A673 (cell line): Measurements from ENCODE around the gene SV2C.

Experiments
- EZH2 ChIP-seq: fragments of 200-600 bp; sonication (generic); IDR thresholded peaks from 2 replicates; pipeline ENCODE4 v1.6.1; 2017; ENCODE audit warnings: borderline replicate concordance, low read depth, mild to moderate bottlenecking, mixed read lengths, antibody characterized with exemption, low read length; ENCODE audit not compliant: poor library complexity, severe bottlenecking
- TF ChIP-seq, protein P1 (sequence below): fragments of 300-800, 200-600 bp; sonication (generic); conservative IDR thresholded peaks from 2 replicates; pipeline ENCODE4 v1.5.1; 2017; ENCODE audit warnings: low read depth, mild to moderate bottlenecking, antibody characterized with exemption, low read length, moderate library complexity, mixed read lengths

DNA sequence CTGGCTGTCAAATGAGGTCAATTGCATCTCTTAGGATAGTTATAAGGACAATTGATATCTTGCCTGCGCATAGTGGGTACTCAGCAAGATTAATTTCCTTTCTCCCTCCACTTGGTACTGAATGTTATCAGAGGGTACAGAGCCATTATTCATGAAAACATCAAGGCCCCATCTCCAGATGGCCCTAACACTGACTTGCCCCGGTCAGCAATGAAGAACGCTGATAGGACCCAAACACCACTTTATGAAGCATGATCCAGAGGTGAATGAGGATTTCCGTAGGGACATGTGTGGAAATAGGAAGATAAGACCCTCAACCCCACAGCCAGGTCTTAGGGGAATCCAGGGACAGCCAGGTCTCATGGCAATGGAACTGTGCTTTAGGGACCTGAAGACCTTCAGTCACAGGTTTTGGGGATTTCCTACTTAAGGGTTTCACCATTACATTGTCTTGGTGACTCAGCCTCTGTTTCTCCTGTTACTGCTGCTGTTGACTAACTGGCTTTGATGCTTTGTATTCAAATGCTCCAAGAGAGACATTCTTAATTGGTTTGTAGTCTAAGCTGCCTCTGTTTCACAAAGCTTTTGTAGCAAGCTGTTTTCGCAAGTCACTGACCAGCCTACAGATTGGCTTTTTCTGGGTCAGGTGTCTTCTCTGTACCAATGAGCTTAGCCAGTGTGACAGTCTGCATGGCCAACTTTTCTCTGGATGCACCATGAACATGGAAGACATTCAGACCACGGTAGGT, 284.6 kb downstream of the SV2C start:
- TF ChIP-seq, protein P1, sequence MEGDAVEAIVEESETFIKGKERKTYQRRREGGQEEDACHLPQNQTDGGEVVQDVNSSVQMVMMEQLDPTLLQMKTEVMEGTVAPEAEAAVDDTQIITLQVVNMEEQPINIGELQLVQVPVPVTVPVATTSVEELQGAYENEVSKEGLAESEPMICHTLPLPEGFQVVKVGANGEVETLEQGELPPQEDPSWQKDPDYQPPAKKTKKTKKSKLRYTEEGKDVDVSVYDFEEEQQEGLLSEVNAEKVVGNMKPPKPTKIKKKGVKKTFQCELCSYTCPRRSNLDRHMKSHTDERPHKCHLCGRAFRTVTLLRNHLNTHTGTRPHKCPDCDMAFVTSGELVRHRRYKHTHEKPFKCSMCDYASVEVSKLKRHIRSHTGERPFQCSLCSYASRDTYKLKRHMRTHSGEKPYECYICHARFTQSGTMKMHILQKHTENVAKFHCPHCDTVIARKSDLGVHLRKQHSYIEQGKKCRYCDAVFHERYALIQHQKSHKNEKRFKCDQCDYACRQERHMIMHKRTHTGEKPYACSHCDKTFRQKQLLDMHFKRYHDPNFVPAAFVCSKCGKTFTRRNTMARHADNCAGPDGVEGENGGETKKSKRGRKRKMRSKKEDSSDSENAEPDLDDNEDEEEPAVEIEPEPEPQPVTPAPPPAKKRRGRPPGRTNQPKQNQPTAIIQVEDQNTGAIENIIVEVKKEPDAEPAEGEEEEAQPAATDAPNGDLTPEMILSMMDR, result no peak
- no peak for TF ChIP-seq EZH2
